Measurements from ENCODE around the gene UMODL1.

UMODL1 gene

DNA sequence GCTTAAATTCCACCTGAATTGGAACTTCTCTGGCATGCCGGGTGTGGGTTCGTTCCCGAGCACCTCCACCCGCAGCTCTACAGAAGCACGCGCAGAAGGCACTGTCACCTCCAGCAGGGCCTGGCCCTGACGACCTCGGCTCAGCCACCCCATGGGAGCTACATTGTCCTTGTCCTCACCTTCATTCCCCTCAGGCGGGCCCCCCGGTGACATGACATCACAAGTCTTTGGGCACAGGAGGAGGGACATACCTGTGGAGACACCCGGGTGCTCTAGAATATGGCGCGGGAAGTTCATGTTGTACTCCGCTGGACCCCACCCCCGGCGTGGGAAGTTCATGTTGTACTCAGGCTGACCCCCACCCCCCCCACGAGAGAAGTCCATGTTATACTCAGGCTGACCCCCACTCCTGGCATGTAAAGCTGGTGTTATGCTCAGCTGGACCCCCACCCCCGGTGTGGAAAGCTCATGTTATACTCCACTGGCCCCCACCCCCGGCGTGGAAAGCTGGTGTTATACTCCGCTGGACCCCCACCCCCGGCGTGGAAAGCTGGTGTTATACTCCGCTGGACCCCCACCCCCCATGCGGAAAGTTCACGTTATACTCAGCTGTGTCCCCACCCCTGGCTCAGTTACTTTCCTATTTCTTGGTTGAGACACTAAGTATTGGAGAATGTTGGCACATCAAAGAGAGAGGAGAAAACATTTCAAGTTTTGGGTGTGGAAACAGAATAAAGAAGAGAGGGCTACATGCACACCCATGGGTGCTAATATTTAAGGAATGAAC is 37.6 kb downstream of the UMODL1 start:
- ChIA-PET POLR2A (no interaction called here), CTCF (interaction anchor here (0.6 to 5.2 kb wide), 22 partner anchors 8 to 790 kb away, joined by 3 to 60 read pairs (median 4); partner anchors contain the start of genes PRDM15 and ZBTB21)
- Histone ChIP-seq H3K36me3 (ENCODE audit: control insufficient read depth in 2 of 2, insufficient read depth in 1 of 2, low read length in 2 of 2) (no peaks in the 10 kb centered on the region), H3K27ac (ENCODE audit: extremely low read depth, low read depth, low read length) (no peak overlapping the region), H3K9me3 (ENCODE audit: control insufficient read depth, insufficient read depth, low read depth, low read length) (no peaks in the 10 kb centered on the region), H3K4me1 (ENCODE audit: control insufficient read depth, insufficient read depth, low read length) (no peaks in the 10 kb centered on the region), H3K4me3 (ENCODE audit: low read depth, low read length) (no peak overlapping the region)
- TF ChIP-seq EGR2 (tag by site-specific recombination; IDR thresholded peaks at IDR 0.05; ENCODE audit: low read depth) (no peak), ZNF670 (tag by site-specific recombination; IDR thresholded peaks at IDR 0.05; ENCODE audit: low read depth) (no peak), ZIC2 (tag by site-specific recombination; IDR thresholded peaks at IDR 0.05) (peak; percentile 44)

DNA sequence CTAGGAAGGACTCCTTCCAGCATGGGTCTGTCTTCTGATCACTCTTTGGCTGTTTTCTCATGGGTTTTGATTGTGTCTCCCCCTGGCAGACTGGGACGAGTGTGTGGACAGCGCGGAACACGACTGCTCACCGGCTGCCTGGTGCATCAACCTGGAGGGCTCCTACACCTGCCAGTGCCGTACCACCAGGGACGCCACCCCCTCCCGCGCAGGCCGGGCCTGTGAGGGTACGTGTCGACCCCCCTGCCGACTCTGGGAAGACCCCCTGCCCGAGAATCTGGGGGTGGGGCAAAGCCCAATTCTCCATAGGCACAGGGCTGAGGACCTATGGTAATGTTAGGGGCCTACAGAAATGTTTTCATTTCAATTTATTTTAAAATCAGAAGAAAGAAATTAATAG is 38.4 kb downstream of the UMODL1 start:
- CTCF ChIA-PET, result interaction anchor here (0.6 to 5.2 kb wide), 8 partner anchors 7 to 497 kb away, joined by 3 to 60 read pairs (median 14); no protein-coding TSS in a partner anchor
- POLR2A ChIA-PET, result no interaction called here
- no peaks in the 10 kb centered on the region for H3K9me3 ChIP-seq (ENCODE audit: control insufficient read depth, insufficient read depth, low read depth, low read length)
- H3K36me3 ChIP-seq (ENCODE audit: control insufficient read depth in 2 of 2, insufficient read depth in 1 of 2, low read length in 2 of 2), result no peaks in the 10 kb centered on the region
- TF ChIP-seq REST (tag by site-specific recombination; IDR thresholded peaks at IDR 0.05) (no peak), ZNF366 (tag by site-specific recombination; conservative IDR thresholded peaks at IDR 0.05) (no peak), ZNF138 (tag by site-specific recombination; IDR thresholded peaks at IDR 0.05; ENCODE audit: borderline replicate concordance) (no peak), ZNF175 (tag by site-specific recombination; IDR thresholded peaks at IDR 0.05) (no peak)
- TF ChIP-seq, protein P1, sequence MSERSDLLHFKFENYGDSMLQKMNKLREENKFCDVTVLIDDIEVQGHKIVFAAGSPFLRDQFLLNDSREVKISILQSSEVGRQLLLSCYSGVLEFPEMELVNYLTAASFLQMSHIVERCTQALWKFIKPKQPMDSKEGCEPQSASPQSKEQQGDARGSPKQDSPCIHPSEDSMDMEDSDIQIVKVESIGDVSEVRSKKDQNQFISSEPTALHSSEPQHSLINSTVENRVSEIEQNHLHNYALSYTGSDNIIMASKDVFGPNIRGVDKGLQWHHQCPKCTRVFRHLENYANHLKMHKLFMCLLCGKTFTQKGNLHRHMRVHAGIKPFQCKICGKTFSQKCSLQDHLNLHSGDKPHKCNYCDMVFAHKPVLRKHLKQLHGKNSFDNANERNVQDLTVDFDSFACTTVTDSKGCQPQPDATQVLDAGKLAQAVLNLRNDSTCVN (tag by site-specific recombination; optimal IDR thresholded peaks at IDR 0.05), result no peak
- H3K4me1 ChIP-seq (ENCODE audit: control insufficient read depth, insufficient read depth, low read length), result no peaks in the 10 kb centered on the region
- H3K4me3 ChIP-seq (ENCODE audit: low read depth, low read length), result no peak overlapping the region
- H3K27ac ChIP-seq (ENCODE audit: extremely low read depth, low read depth, low read length), result no peak overlapping the region

DNA sequence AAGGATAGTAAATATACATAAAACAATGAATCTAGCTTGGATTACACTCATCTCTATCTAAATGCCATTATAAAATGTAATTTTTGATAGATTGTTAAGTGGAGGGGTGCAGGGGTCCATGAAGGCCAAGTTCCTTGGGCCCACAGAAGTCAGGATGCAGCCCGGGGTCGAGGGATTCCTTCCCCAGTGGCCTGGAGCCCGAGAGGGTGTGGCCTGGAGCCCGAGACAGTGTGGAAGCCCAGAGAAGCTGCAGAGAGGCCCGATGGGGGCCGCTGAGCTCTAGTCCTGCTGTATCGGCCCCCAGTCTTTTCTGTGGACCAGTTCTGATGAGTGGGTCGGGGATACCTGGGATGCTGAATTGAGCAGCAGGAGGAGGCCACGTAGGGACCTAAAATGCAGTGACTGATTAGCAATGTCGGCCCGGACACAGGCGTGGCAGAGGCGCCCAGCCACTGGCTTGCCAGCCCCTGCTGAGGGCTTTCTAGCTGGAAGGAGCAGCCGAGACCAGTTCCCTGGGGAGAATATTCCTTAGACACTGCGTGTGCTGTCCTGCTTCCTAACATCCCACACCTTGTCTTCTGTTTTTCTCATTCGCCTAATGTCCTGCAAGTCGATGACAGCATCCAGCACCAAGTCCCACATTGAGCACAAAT is 38.9 kb downstream of the UMODL1 start:
- Histone ChIP-seq H3K27ac (ENCODE audit: extremely low read depth, low read depth, low read length) (no peak overlapping the region), H3K9me3 (ENCODE audit: control insufficient read depth, insufficient read depth, low read depth, low read length) (no peaks in the 10 kb centered on the region), H3K36me3 (ENCODE audit: control insufficient read depth in 2 of 2, insufficient read depth in 1 of 2, low read length in 2 of 2) (no peaks in the 10 kb centered on the region), H3K4me1 (ENCODE audit: control insufficient read depth, insufficient read depth, low read length) (no peaks in the 10 kb centered on the region), H3K4me3 (ENCODE audit: low read depth, low read length) (no peak overlapping the region)
- ChIA-PET POLR2A (no interaction called here), CTCF (interaction anchor here (0.6 to 5.2 kb wide), 6 partner anchors 7 to 293 kb away, joined by 3 to 60 read pairs (median 14); no protein-coding TSS in a partner anchor)
- TF ChIP-seq REPIN1 (tag by site-specific recombination; IDR thresholded peaks at IDR 0.05; ENCODE audit: low read depth), result no peak
- TF ChIP-seq, protein P2, sequence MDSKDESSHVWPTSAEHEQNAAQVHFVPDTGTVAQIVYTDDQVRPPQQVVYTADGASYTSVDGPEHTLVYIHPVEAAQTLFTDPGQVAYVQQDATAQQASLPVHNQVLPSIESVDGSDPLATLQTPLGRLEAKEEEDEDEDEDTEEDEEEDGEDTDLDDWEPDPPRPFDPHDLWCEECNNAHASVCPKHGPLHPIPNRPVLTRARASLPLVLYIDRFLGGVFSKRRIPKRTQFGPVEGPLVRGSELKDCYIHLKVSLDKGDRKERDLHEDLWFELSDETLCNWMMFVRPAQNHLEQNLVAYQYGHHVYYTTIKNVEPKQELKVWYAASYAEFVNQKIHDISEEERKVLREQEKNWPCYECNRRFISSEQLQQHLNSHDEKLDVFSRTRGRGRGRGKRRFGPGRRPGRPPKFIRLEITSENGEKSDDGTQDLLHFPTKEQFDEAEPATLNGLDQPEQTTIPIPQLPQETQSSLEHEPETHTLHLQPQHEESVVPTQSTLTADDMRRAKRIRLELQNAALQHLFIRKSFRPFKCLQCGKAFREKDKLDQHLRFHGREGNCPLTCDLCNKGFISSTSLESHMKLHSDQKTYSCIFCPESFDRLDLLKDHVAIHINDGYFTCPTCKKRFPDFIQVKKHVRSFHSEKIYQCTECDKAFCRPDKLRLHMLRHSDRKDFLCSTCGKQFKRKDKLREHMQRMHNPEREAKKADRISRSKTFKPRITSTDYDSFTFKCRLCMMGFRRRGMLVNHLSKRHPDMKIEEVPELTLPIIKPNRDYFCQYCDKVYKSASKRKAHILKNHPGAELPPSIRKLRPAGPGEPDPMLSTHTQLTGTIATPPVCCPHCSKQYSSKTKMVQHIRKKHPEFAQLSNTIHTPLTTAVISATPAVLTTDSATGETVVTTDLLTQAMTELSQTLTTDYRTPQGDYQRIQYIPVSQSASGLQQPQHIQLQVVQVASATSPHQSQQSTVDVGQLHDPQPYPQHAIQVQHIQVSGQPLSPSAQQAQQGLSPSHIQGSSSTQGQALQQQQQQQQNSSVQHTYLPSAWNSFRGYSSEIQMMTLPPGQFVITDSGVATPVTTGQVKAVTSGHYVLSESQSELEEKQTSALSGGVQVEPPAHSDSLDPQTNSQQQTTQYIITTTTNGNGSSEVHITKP (tag by site-specific recombination; IDR thresholded peaks at IDR 0.05), result no peak

Data from HEK293 (cell line).